Tibial nerve (tissue), 4 donors: ENCODE data around the gene EYS. TPM values are rescaled to one million over a fixed set of nuclear protein-coding genes. Genes with fewer than 3 reads are reported as not detected.

ENCODE experiments used
- DNase-seq, 2 donors: peaks; one replicate each; pipeline ENCODE4 v3.0.0-alpha.2; 2019; ENCODE audit warnings: low spot score in 2 of 2
- H3K27ac ChIP-seq, 4 donors: fragments of 200-600 bp; sonication (generic) in 3 of 4; one replicate each; pipeline ENCODE4 v1.5.1; 2017 to 2019; ENCODE audit warnings: mild to moderate bottlenecking in 1 of 4
- H3K27me3 ChIP-seq, 2 donors: fragments of 200-600 bp; sonication (generic) in 1 of 2; one replicate each; pipeline versions ENCODE4 v1.5.1 to v1.6.0; 2017 to 2019
- H3K36me3 ChIP-seq, 3 donors: fragments of 200-600 bp; sonication (generic); one replicate each; pipeline ENCODE4 v1.5.1; 2018 to 2019
- H3K4me1 ChIP-seq, 4 donors: fragments of 200-600 bp; sonication (generic) in 3 of 4; one replicate each; pipeline ENCODE4 v1.5.1; 2017 to 2019
- H3K4me3 ChIP-seq, 4 donors: fragments of 200-600 bp; sonication (generic) in 3 of 4; one replicate each; pipeline ENCODE4 v1.5.1; 2017 to 2019; ENCODE audit warnings: mild to moderate bottlenecking in 1 of 4, moderate library complexity in 1 of 4
- H3K9me3 ChIP-seq, 4 donors: fragments of 200-600 bp; sonication (generic) in 3 of 4; one replicate each; pipeline ENCODE4 v1.5.1; 2017 to 2019
- EP300 ChIP-seq, 2 donors: sonication (generic); formaldehyde crosslinking; IDR thresholded peaks; one replicate each; pipeline ENCODE4 v1.6.1; 2017; ENCODE audit warnings: antibody characterized with exemption in 2 of 2, mild to moderate bottlenecking in 1 of 2
- POLR2A ChIP-seq, 2 donors: fragments of 450-650 bp; IDR thresholded peaks; one replicate each; pipeline ENCODE4 v1.6.1; 2017; ENCODE audit warnings: antibody characterized with exemption in 2 of 2, mild to moderate bottlenecking in 2 of 2, moderate library complexity in 2 of 2
- WGBS, 2 donors: methylation state at CpG; one replicate each; pipeline ENCODE4 v1.1.5; 2018; 5-methylcytosine and 5-hydroxymethylcytosine counted together
- total RNA-seq, 4 donors: library from RNA; depleted of rRNA; stranded (reverse); fragments of >200 nt; gene quantifications; one replicate each; pipeline ENCODE4 v1.1.0, GENCODE V29; 2016
- TF ChIP-seq, protein P1 (sequence below), 5 experiments: fragments of 200-600 bp in 3 of 5; fragments of 450-650 bp in 2 of 5; sonication (generic) in 3 of 5; IDR thresholded peaks; one replicate each; pipeline ENCODE4 v1.5.1; 2016 to 2019; ENCODE audit warnings: antibody characterized with exemption in 5 of 5, mild to moderate bottlenecking in 3 of 5, moderate library complexity in 2 of 5

EYS gene
- total RNA-seq, 4 donors from 2014 or later, result under 0.01 to 4.5 (median 0.39) TPM; not detected in 1

- 91 to 92% methylated on average over 3 of the region's 3 CpGs for WGBS, 2 donors
Measured at GRCh38 chr6:64782877-64783276, 924.1 kb downstream of the EYS start.

DNA sequence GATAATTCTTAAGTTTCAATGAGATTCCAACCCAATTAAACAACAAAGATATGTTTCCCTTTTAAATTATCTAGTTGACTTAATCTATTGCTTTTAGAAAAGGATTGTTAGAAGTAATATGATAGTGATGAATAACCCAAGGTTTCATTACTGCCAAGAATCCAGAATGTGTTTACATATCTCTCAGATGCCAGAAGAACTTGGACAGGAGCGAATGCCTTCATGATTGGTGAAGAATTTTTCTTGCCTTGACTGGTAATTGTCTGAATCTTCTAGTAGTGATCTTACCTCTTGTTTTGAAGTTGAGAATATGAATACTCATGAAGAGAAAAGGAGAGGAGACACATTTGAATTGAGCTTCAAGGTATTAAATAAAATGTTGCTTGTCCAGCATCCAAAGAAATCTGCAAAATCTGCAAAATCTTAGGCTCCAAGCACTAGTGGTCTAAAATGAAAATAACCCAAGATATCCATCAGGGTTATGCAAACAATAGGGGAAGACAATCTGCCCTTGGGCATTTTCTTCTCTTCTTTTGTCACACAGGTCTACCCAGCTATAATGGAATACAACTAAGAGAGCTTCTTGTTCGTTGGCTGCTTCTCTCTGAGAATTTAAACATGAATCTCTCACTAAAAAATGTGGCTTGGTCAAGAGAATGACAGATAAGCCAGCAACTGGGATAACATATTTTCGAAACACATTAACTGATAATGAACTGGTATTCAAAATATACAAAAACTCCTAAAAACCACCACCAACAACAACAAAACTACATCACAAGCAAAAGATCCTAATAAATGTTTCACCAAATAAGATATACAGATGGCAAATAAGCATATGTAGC lies 928.9 kb downstream of the EYS start:
- Histone ChIP-seq H3K4me1 (no peaks in the 10 kb centered on the region), H3K9me3 (no peaks in the 10 kb centered on the region), H3K27me3 (no peaks in the 10 kb centered on the region), H3K4me3 (no peak overlapping the region), H3K27ac (no peak overlapping the region), H3K36me3 (no peaks in the 10 kb centered on the region)
- TF ChIP-seq POLR2A (IDR thresholded peaks at IDR 0.05), result no peak
- no peak for TF ChIP-seq EP300 (IDR thresholded peaks at IDR 0.05)
- TF ChIP-seq, protein P1, sequence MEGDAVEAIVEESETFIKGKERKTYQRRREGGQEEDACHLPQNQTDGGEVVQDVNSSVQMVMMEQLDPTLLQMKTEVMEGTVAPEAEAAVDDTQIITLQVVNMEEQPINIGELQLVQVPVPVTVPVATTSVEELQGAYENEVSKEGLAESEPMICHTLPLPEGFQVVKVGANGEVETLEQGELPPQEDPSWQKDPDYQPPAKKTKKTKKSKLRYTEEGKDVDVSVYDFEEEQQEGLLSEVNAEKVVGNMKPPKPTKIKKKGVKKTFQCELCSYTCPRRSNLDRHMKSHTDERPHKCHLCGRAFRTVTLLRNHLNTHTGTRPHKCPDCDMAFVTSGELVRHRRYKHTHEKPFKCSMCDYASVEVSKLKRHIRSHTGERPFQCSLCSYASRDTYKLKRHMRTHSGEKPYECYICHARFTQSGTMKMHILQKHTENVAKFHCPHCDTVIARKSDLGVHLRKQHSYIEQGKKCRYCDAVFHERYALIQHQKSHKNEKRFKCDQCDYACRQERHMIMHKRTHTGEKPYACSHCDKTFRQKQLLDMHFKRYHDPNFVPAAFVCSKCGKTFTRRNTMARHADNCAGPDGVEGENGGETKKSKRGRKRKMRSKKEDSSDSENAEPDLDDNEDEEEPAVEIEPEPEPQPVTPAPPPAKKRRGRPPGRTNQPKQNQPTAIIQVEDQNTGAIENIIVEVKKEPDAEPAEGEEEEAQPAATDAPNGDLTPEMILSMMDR (IDR thresholded peaks at IDR 0.05), result no peak
- no peak for DNase-seq
- 67 to 74% methylated on average over 3 of the region's 3 CpGs for WGBS, 2 donors

More at GRCh38 chr6:64782877-64783276, 924.1 kb downstream of the EYS start:
- H3K36me3 ChIP-seq, result no peaks in the 10 kb centered on the region
- H3K27ac ChIP-seq, result no peak overlapping the region
- no peak for DNase-seq
- no peaks in the 10 kb centered on the region for H3K27me3 ChIP-seq
- no peak overlapping the region for H3K4me3 ChIP-seq
- no peaks in the 10 kb centered on the region for H3K4me1 ChIP-seq
- TF ChIP-seq POLR2A (IDR thresholded peaks at IDR 0.05), result no peak
- TF ChIP-seq EP300 (IDR thresholded peaks at IDR 0.05), result no peak
- TF ChIP-seq, protein P1 (IDR thresholded peaks at IDR 0.05), result no peak
- H3K9me3 ChIP-seq, result no peaks in the 10 kb centered on the region

DNA sequence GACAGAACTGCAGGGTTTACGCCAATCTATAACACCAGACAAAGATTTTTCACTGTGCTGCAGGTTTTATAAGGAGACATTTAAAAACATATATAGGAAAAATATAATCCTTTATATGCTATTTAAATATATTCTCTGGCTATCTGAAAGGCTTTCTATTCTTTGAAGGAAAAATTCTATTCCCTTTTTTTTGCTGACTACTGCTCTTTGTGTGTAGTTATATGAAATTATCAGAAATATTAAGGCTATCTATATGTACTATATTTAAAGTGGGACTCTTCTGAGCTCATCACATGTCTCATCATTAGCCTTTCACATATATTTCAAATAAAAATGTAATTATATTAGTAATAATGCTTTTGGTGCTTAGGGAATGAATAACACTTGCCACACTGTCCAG lies 930.7 kb downstream of the EYS start:
- no peak overlapping the region for H3K27ac ChIP-seq
- 90 to 100% methylated on average over 1 of the region's 1 CpG for WGBS, 2 donors
- H3K4me3 ChIP-seq, result no peak overlapping the region
- no peaks in the 10 kb centered on the region for H3K9me3 ChIP-seq
- TF ChIP-seq EP300 (IDR thresholded peaks at IDR 0.05) (no peak), POLR2A (IDR thresholded peaks at IDR 0.05) (no peak)
- TF ChIP-seq, protein P1 (IDR thresholded peaks at IDR 0.05), result no peak
- H3K36me3 ChIP-seq, result no peaks in the 10 kb centered on the region
- no peaks in the 10 kb centered on the region for H3K4me1 ChIP-seq
- no peak for DNase-seq
- no peaks in the 10 kb centered on the region for H3K27me3 ChIP-seq

- no peak overlapping the region for H3K27ac ChIP-seq
- H3K9me3 ChIP-seq, result no peaks in the 10 kb centered on the region
- WGBS, 2 donors, result 38 to 39% methylated on average over 4 of the region's 4 CpGs
- no peak for DNase-seq
- H3K36me3 ChIP-seq, result no peaks in the 10 kb centered on the region
- no peak for TF ChIP-seq EP300 (IDR thresholded peaks at IDR 0.05)
- TF ChIP-seq POLR2A (IDR thresholded peaks at IDR 0.05), result no peak
- H3K27me3 ChIP-seq, result no peaks in the 10 kb centered on the region
- no peak overlapping the region for H3K4me3 ChIP-seq
- no peaks in the 10 kb centered on the region for H3K4me1 ChIP-seq
Measured at GRCh38 chr6:64774881-64775280, 932.1 kb downstream of the EYS start.

GRCh38 chr6:64750910-64751309 lies 956.1 kb downstream of the EYS start:
- WGBS, 2 donors, result 77 to 90% methylated on average over 2 of the region's 2 CpGs

More at GRCh38 chr6:64750910-64751309, 956.1 kb downstream of the EYS start:
- Histone ChIP-seq H3K27ac (no peak overlapping the region), H3K9me3 (no peaks in the 10 kb centered on the region), H3K4me3 (no peak overlapping the region), H3K4me1 (no peaks in the 10 kb centered on the region), H3K27me3 (no peaks in the 10 kb centered on the region), H3K36me3 (no peaks in the 10 kb centered on the region)
- DNase-seq, result no peak
- TF ChIP-seq POLR2A (IDR thresholded peaks at IDR 0.05) (no peak), EP300 (IDR thresholded peaks at IDR 0.05) (no peak)
- TF ChIP-seq, protein P1 (IDR thresholded peaks at IDR 0.05), result no peak
